WI38 (cell line): ENCODE results near the gene GSN.

ENCODE experiments used
- H3K4me3 ChIP-seq: 2 replicates; pipeline ENCODE4 v1.5.1; 2011; ENCODE audit warnings: low read depth, mild to moderate bottlenecking, control low read depth, low read length
- CTCF ChIP-seq: IDR thresholded peaks from 2 replicates; pipeline ENCODE4 v1.5.1; 2012; ENCODE audit warnings: low read depth, mild to moderate bottlenecking, control low read depth, low read length

The GSN gene

GRCh38 chr9:121267689-121268597, at the start of gene GSN:
TSS of gene GSN (plus strand) at chr9:121268162. CDS start at chr9:121301972, 33,810 bp downstream.
- TF ChIP-seq CTCF = no peak

GRCh38 chr9:121218357-121219027, 49.5 kb upstream of the GSN start:
- no peak overlapping the region for H3K4me3 ChIP-seq
- TF ChIP-seq CTCF = no peak

More at GRCh38 chr9:121267689-121268597, at the start of gene GSN:
- peak within 1 kb of the TSS; percentile 88 for H3K4me3 ChIP-seq

GRCh38 chr9:121219530-121219929, 48.4 kb upstream of the GSN start:
- no peak for TF ChIP-seq CTCF
- H3K4me3 ChIP-seq = no peak overlapping the region

GRCh38 chr9:121220996-121221663, 46.8 kb upstream of the GSN start:
- no peak for TF ChIP-seq CTCF
- no peak overlapping the region for H3K4me3 ChIP-seq

GRCh38 chr9:121221664-121222055, 46.3 kb upstream of the GSN start:
- no peak overlapping the region for H3K4me3 ChIP-seq

GRCh38 chr9:121222524-121223171, 45.3 kb upstream of the GSN start:
- TF ChIP-seq CTCF = peak; percentile 65
- no peak overlapping the region for H3K4me3 ChIP-seq

More at GRCh38 chr9:121221664-121222055, 46.3 kb upstream of the GSN start:
- TF ChIP-seq CTCF = no peak
